Measurements from ENCODE around the gene FLT4.

Gene FLT4

GRCh38 chr5:180648658-180649296 is 623 bp downstream of the FLT4 start:
- no peaks in the 10 kb centered on the region for H3F3A ChIP-seq (ENCODE audit: insufficient read depth, low read length)
- no peaks in the 10 kb centered on the region for H4K20me1 ChIP-seq (ENCODE audit: insufficient read depth, low read length)
- H3K9ac ChIP-seq (ENCODE audit: low read length), result no peak overlapping the region
- no peak overlapping the region for H3K4me3 ChIP-seq (ENCODE audit: low read depth, low read length, poor library complexity, severe bottlenecking)
- H2AFZ ChIP-seq (ENCODE audit: low read length), result no peak overlapping the region
- H3K9me2 ChIP-seq (ENCODE audit: low read depth, low read length), result no peaks in the 10 kb centered on the region
- no peak for TF ChIP-seq CTCF (IDR thresholded peaks at IDR 0.05; ENCODE audit: low read length)
- no peak for TF ChIP-seq EZH2 (IDR thresholded peaks at IDR 0.05; ENCODE audit: borderline replicate concordance, low read length)
- H3K36me3 ChIP-seq (ENCODE audit: insufficient read depth, low read length), result no peaks in the 10 kb centered on the region
- H3K4me1 ChIP-seq (ENCODE audit: insufficient read depth, low read length, severe bottlenecking), result no peaks in the 10 kb centered on the region
- H3K4me2 ChIP-seq (ENCODE audit: low read length), result no peak overlapping the region
- no peaks in the 10 kb centered on the region for H3K9me3 ChIP-seq (ENCODE audit: low read length)
- H3K27ac ChIP-seq (ENCODE audit: low read depth, low read length, poor library complexity, severe bottlenecking), result no peak overlapping the region
- no peaks in the 10 kb centered on the region for H3K27me3 ChIP-seq (ENCODE audit: insufficient read depth, low read length)
- no peaks in the 10 kb centered on the region for H3K79me2 ChIP-seq (ENCODE audit: insufficient read depth, low read length)

GRCh38 chr5:180647941-180648500 is 1.4 kb downstream of the FLT4 start:
- H3K36me3 ChIP-seq (ENCODE audit: insufficient read depth, low read length), result no peaks in the 10 kb centered on the region
- no peaks in the 10 kb centered on the region for H3K4me1 ChIP-seq (ENCODE audit: insufficient read depth, low read length, severe bottlenecking)
- H3K27me3 ChIP-seq (ENCODE audit: insufficient read depth, low read length), result no peaks in the 10 kb centered on the region
- no peak overlapping the region for H3K27ac ChIP-seq (ENCODE audit: low read depth, low read length, poor library complexity, severe bottlenecking)
- H3K9me2 ChIP-seq (ENCODE audit: low read depth, low read length), result no peaks in the 10 kb centered on the region
- H3K4me3 ChIP-seq (ENCODE audit: low read depth, low read length, poor library complexity, severe bottlenecking), result no peak overlapping the region
- TF ChIP-seq EZH2 (IDR thresholded peaks at IDR 0.05; ENCODE audit: borderline replicate concordance, low read length) (no peak), CTCF (IDR thresholded peaks at IDR 0.05; ENCODE audit: low read length) (no peak)
- H4K20me1 ChIP-seq (ENCODE audit: insufficient read depth, low read length), result no peaks in the 10 kb centered on the region
- H3K79me2 ChIP-seq (ENCODE audit: insufficient read depth, low read length), result no peaks in the 10 kb centered on the region
- H3F3A ChIP-seq (ENCODE audit: insufficient read depth, low read length), result no peaks in the 10 kb centered on the region
- no peak overlapping the region for H2AFZ ChIP-seq (ENCODE audit: low read length)
- no peak overlapping the region for H3K4me2 ChIP-seq (ENCODE audit: low read length)
- H3K9me3 ChIP-seq (ENCODE audit: low read length), result no peaks in the 10 kb centered on the region
- H3K9ac ChIP-seq (ENCODE audit: low read length), result no peak overlapping the region

GRCh38 chr5:180647465-180647864 is 1.9 kb downstream of the FLT4 start:
- Histone ChIP-seq H3K27me3 (ENCODE audit: insufficient read depth, low read length) (no peaks in the 10 kb centered on the region), H3K36me3 (ENCODE audit: insufficient read depth, low read length) (no peaks in the 10 kb centered on the region), H3F3A (ENCODE audit: insufficient read depth, low read length) (no peaks in the 10 kb centered on the region), H3K4me2 (ENCODE audit: low read length) (no peak overlapping the region), H3K27ac (ENCODE audit: low read depth, low read length, poor library complexity, severe bottlenecking) (no peak overlapping the region), H3K4me1 (ENCODE audit: insufficient read depth, low read length, severe bottlenecking) (no peaks in the 10 kb centered on the region), H3K9ac (ENCODE audit: low read length) (no peak overlapping the region), H3K9me2 (ENCODE audit: low read depth, low read length) (no peaks in the 10 kb centered on the region), H4K20me1 (ENCODE audit: insufficient read depth, low read length) (no peaks in the 10 kb centered on the region), H2AFZ (ENCODE audit: low read length) (no peak overlapping the region), H3K79me2 (ENCODE audit: insufficient read depth, low read length) (no peaks in the 10 kb centered on the region), H3K4me3 (ENCODE audit: low read depth, low read length, poor library complexity, severe bottlenecking) (no peak overlapping the region), H3K9me3 (ENCODE audit: low read length) (no peaks in the 10 kb centered on the region)
- no peak for TF ChIP-seq EZH2 (IDR thresholded peaks at IDR 0.05; ENCODE audit: borderline replicate concordance, low read length)
- no peak for TF ChIP-seq CTCF (IDR thresholded peaks at IDR 0.05; ENCODE audit: low read length)
